NCI-H2081 treated with DMSO at 0.1 percent for 48 hours (cell line): ENCODE results near the gene NOL6.
"Not testable (repeated sequence)": the region's sequence is repeated elsewhere in the genome, so short reads cannot be mapped to it uniquely, and the experiment has no call there.

Source experiments
- DNase-seq: peaks from one replicate; lab custom pipeline; 2025; lab: John Stamatoyannopoulos, UW

NOL6 gene

DNA sequence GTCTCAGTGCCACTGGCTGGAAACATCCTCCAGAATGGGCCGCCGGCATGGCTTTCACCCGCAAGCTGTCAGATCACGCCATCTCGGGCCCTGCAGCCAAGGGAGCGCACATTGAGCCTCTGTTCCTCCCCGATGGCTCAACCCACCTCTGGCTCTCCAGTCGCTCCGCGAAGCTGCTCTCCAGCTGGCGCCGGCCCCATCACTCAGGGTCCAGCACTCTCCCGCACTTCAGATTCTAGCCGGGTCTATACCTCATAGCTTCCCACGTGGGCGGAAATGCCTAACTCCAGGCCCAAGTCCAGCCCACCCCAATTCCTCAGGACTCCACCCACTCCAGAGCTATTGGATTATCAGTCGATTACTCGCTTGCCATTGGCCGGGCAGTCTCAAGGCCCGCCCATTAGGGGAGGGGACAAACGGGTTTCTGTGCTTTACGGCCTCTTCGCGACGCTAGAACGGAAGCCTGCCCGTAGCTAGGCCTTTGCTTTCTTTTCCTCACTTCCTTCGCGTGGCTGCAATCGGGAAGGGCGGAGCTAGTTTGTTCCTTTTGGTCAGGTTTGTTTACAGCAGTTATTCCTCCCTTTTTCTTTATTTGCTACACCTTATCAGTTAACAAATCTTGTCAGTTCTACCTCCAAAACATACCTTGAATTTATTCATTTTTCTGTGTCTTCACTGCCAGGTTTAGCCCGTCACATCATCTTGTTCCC is at the start of gene NOL6:
Gene NOL6 (minus strand): TSS at position 282 of the 710 bp plus-strand sequence. CDS start 82 bp downstream, at position 200.
- DNase-seq, result peak; percentile 99

- not testable (repeated sequence) for DNase-seq
Measured at GRCh38 chr9:33521861-33522260, 48.1 kb upstream of the NOL6 start.

GRCh38 chr9:33517934-33518577 is 44.3 kb upstream of the NOL6 start:
- DNase-seq, result not testable (repeated sequence)

DNA sequence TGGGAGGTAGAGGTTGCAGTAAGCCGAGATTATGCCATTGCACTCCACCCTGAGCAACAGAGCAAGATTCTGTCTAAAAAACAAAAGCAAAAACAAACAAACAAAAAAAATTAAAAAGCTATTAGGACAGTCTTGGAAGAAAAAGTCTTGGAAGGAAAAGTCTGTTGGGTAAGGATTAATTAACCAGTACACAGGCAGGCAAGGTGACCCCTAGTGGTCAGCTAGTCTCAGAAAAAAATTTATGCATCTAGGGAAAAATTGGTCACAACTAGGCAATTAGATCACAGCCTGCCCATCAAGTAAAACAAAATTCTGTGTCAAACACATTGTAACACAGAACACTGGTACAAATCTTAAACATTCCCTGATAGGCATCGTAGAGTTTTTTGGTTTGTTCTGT is 43.6 kb upstream of the NOL6 start:
- DNase-seq, result no peak

DNA sequence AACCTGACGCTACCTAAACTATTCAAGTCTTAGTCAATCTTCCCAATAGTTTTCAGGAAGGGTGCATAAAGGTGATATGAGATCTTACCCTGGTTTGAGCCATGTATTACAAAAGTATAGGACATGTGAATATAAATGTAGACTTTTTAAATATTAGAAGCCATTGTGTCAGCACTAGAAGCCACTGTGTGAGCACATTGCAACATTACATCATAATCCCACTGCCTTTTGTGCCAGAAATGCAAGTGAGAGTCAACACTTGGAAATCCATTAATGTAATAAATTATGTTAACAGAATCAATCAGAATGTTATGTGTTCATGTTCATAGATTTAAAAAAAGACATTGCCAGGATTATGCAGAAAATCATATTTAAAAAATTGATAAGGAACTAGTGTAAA is 42.7 kb upstream of the NOL6 start:
- not testable (repeated sequence) for DNase-seq

DNA sequence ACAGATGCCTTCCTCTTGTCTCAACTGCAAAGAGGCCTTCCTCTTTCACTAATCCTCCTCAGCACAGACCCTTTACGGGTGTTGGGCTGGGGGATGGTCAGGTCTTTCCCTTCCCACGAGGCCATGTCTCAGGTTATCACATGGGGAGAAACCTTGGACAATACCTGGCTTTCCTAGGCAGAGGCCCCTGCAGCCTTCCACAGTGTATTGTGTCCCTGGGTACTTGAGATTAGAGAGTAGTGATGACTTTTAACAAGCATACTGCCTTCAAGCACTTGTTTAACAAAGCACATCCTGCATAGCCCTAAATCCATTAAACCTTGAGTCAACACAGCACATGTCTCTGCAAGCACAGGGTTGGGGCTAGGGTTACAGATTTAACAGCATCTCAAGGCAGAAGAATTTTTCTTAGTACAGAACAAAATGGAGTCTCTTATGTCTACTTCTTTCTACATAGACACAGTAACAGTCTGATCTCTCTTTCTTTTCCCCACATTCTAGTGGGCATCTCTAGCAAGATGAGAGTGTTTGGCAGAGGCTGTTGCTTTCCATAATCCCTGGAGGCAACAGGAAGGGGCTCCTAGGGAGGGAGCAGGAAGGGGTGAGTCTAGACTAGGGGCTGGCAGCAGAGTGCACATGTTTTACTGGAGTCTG is 41.7 kb upstream of the NOL6 start:
- not testable (repeated sequence) for DNase-seq

GRCh38 chr9:33512535-33512934 is 38.8 kb upstream of the NOL6 start:
- not testable (repeated sequence) for DNase-seq

DNA sequence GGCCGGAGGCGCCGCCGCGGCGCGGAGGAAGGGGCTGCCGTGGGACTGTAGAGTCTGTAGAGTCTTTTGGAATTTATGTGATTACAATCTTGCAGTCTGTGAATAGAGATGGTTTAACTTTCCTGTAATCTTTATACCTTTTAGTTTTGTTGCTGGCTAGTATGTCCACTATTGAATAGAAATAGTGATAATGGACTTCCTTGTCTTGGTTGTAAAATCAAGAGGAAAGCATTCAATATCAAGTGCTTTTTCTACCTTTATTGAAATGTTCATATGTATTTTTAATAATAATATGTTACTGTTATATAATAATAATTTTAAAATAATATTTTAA is 37.4 kb upstream of the NOL6 start:
- not testable (repeated sequence) for DNase-seq

DNA sequence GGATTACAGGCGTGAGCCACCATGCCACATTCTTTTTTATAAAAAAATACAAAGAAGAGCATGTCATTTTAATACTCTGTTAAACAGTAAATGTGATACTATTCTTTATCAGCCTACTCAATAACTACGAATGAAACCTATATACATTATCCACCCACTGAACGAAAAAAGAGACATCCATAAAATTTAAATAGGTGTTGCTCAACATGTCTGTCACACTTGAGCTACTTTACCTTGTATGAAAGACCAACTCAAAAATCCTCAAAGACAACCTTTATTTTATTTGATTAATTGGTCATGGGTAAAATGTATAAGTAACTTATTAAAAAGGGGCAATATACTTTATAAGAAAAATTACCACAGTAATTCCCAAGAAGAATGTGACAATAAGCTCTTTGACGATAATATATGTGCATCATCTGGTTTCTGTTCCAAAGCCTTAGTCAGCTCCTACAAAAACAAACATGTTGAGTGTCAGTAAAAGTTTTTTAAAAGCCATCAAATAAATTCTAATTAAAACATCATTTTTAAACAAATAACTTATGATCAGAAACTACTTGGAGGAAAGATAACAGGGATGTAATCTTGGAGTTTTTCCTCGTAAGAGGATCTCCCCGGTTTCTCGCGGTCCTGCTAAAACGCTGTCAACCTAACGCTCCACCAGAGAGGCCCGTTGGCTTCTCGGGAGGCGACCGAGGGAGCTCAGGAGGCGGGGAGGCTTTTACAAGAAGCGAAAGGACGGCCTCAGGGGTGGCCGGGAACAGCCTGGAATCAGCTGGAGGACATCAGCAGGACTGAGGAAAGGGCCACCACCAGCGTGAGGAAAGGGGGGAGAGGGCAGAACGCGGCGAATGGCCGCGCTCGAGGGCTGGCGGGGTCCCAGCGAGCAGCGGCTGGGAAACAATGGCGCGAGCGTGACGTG is 36.8 kb upstream of the NOL6 start:
- DNase-seq, result no peak

DNA sequence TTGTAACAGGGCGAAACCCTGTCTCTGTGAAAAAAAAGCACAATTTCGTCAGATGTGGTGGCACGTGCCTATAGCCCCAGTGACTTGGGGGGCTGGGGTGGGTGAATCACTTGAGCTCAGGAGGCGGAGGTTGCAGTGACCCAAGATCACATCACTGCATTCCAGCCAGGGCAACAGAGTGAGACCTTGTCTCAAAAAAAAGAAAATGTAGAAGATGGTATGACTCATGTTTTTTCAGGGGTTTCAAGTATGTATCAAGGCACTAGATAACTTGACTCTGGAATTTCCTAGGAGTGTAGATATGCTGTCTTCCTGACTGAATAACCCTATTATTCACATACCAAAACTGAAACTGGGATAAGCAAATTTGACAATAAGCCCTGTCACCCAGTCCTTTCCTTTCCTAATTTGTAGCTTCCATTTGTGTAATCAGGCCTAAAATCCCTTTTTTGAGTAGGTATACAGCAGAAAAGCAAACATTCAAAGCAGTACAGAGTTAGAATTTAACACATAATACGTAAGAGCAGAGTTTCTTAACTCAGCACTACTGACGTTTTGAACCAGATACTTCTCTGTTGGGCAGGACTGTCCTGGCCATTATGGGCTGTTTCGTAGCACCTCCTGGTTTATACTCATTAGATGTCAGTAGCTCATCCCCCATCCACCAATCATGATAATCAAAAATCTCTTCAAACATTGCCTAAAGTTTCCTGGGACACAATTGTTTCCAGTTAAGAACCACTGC is 33.1 kb upstream of the NOL6 start:
- DNase-seq, result no peak

- no peak for DNase-seq
Measured at GRCh38 chr9:33498387-33498786, 24.7 kb upstream of the NOL6 start.

DNA sequence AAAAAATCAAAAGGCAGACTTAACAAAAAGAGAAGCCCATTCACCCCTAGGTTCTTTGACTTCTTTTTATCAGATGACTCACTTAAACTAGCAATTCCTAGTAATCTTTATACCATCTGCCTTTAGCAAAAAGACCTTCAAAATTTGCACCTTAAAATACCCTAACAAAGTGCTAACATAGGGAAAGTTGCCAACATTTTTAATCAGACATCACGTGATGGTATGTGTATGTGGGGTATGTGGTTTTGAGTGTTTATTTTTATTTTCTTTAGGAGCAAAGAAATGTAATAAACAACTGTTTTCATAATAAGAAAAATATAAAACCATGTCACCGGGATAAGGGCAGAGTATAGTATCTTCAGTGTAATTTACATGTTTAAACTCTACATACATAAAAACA is 20.1 kb upstream of the NOL6 start:
- DNase-seq, result not testable (repeated sequence)

DNA sequence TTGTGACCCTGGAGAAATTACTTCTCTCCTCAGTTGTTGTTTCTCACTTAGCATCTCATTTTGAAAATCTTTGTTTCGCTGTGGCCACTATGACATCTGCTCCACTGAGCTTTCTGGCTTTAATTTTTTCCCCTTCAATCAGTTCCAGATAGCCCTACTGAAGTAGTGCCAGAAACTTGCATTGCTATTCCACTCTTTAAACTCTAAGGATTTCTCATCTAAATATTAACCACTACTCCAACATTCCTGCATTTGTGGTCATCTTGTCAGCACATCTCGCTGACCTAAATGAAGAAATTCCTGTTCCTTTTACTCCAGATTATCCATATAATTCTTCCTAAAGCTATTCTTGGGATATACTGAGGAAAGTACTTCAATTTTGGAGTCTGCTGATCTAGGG is 15.3 kb upstream of the NOL6 start:
- DNase-seq, result no peak

GRCh38 chr9:33485312-33485711 is 11.6 kb upstream of the NOL6 start:
- not testable (repeated sequence) for DNase-seq

GRCh38 chr9:33480976-33481375 is 7.3 kb upstream of the NOL6 start:
- no peak for DNase-seq

DNA sequence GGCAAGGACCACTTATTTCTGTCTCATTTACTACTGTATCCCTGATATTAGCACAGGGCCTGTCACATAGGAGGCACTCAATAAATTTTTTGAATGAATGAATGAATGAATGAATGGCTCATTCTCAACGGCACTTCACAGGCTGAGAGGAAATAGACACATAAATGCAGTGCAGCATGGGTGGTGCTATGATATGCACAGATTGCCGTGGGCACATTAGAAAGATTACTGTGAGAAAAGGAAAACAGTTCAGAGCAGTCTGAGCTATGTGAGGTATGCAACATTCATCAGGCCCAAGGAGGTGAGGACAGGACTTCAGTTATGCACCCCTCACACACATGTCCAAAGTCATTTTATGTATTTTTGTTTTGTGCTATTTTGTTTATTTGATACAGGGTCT is 6.4 kb upstream of the NOL6 start:
- no peak for DNase-seq

- no peak for DNase-seq
Measured at GRCh38 chr9:33476503-33476902, 2.8 kb upstream of the NOL6 start.

- no peak for DNase-seq
Measured at GRCh38 chr9:33475357-33475756, 1.6 kb upstream of the NOL6 start.

- no peak for DNase-seq
Measured at GRCh38 chr9:33472881-33473615, 676 bp downstream of the NOL6 start.

- no peak for DNase-seq
Measured at GRCh38 chr9:33472171-33472880, 1.4 kb downstream of the NOL6 start.
